GM12892 (cell line): Measurements from ENCODE around the gene GALNT2.

Experiments used
- POLR2A ChIP-seq: IDR thresholded peaks from 2 replicates; pipeline ENCODE4 v1.6.1; 2011; ENCODE audit warnings: low read depth, low read length, control low read depth
- POLR2AphosphoS5 ChIP-seq: IDR thresholded peaks from 2 replicates; pipeline ENCODE4 v1.6.1; 2011; ENCODE audit warnings: low read depth, low read length, control low read depth
- TAF1 ChIP-seq: IDR thresholded peaks from 2 replicates; pipeline ENCODE4 v1.6.1; 2011; ENCODE audit warnings: low read depth, mild to moderate bottlenecking, control low read depth, low read length, borderline replicate concordance

DNA sequence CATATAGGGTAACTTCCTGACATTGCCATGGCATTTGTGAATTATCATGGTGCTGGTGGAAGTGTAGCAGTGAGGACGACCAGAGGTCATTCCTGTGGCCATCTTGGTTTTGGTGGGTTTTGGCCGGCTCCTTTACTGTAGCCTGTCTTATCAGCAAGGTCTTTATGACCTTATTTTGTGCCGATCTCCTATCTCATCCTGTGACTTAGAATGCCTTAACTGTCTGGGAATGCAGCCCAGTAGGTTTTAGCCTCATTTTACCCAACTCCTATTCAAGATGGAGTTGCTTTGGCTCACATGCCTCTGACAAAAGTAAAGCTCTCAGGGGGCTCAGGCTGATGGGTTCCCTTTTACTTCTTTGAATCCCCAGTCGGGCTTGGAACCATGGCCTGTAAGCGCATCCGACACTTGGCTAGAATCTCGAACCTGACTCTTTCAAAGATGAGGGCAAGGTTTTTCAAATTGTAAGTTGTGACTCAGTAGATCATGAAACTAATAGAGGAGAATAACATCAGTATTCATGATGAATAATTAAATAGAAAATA, 85.0 kb downstream of the GALNT2 start:
- TF ChIP-seq TAF1 (no peak), POLR2A (no peak), POLR2AphosphoS5 (no peak)
